ACC112 (cell line): Measurements from ENCODE around the gene CCHCR1.

Experiments used
- H2AFZ ChIP-seq: fragments of 200-600 bp; sonication (generic); one replicate; pipeline ENCODE4 v1.6.0; 2017; ENCODE audit warnings: antibody characterized with exemption, low read length; ENCODE audit not compliant: unreplicated experiment
- H3K27ac ChIP-seq: fragments of 200-600 bp; sonication (generic); 2 replicates; pipeline ENCODE4 v1.5.1; 2014; ENCODE audit warnings: low read depth, mild to moderate bottlenecking, antibody characterized with exemption, low read length, moderate library complexity
- H3K27me3 ChIP-seq: fragments of 200-600 bp; sonication (generic); 2 replicates; pipeline ENCODE4 v1.6.1; 2014; ENCODE audit warnings: mild to moderate bottlenecking, antibody characterized with exemption, low read length, moderate library complexity, mixed read lengths; ENCODE audit not compliant: insufficient read depth
- H3K36me3 ChIP-seq: fragments of 200-600 bp; sonication (generic); 2 replicates; pipeline ENCODE4 v1.6.1; 2016; ENCODE audit warnings: mild to moderate bottlenecking, antibody characterized with exemption, low read length, moderate library complexity, mixed read lengths; ENCODE audit not compliant: insufficient read depth
- H3K4me1 ChIP-seq: fragments of 200-600 bp; sonication (generic); one replicate; pipeline ENCODE4 v1.6.1; 2016; ENCODE audit warnings: low read length, mixed read lengths; ENCODE audit not compliant: insufficient read depth, unreplicated experiment, control insufficient read depth
- H3K4me3 ChIP-seq: fragments of 200-600 bp; sonication (generic); 2 replicates; pipeline ENCODE4 v1.5.1; 2014; ENCODE audit warnings: mild to moderate bottlenecking, low read depth, low read length
- H3K79me2 ChIP-seq: fragments of 200-600 bp; sonication (generic); one replicate; pipeline ENCODE4 v1.6.0; 2016; ENCODE audit warnings: low read length; ENCODE audit not compliant: control insufficient read depth, unreplicated experiment, insufficient read depth

CCHCR1 gene

GRCh38 chr6:31144970-31145340, 12.6 kb downstream of the CCHCR1 start:
- Histone ChIP-seq H3K27ac (no peak overlapping the region), H3K4me1 (peaks cover 8% of the 10 kb centered on the region), H2AFZ (no peak overlapping the region), H3K79me2 (no peaks in the 10 kb centered on the region), H3K36me3 (no peaks in the 10 kb centered on the region), H3K4me3 (no peak overlapping the region), H3K27me3 (no peaks in the 10 kb centered on the region)

- Histone ChIP-seq H3K4me3 (no peak overlapping the region), H3K27me3 (no peaks in the 10 kb centered on the region), H3K27ac (no peak overlapping the region), H2AFZ (no peak overlapping the region), H3K36me3 (no peaks in the 10 kb centered on the region), H3K79me2 (no peaks in the 10 kb centered on the region), H3K4me1 (peaks cover 11% of the 10 kb centered on the region)
These were observed 13.2 kb downstream of the CCHCR1 start for GRCh38 chr6:31144296-31144969.

GRCh38 chr6:31143148-31143547, 14.5 kb downstream of the CCHCR1 start:
- H3K27me3 ChIP-seq: no peaks in the 10 kb centered on the region
- no peaks in the 10 kb centered on the region for H3K79me2 ChIP-seq
- peaks cover 12% of the 10 kb centered on the region for H3K4me1 ChIP-seq
- no peak overlapping the region for H2AFZ ChIP-seq
- H3K36me3 ChIP-seq: no peaks in the 10 kb centered on the region
- H3K4me3 ChIP-seq: no peak overlapping the region
- peak overlapping the region; percentile 47 for H3K27ac ChIP-seq

- Histone ChIP-seq H2AFZ (no peak overlapping the region), H3K36me3 (no peaks in the 10 kb centered on the region), H3K27ac (no peak overlapping the region), H3K79me2 (no peaks in the 10 kb centered on the region), H3K27me3 (no peaks in the 10 kb centered on the region), H3K4me1 (peaks cover 12% of the 10 kb centered on the region), H3K4me3 (no peak overlapping the region)
These were observed 15.2 kb downstream of the CCHCR1 start for GRCh38 chr6:31142361-31142761.

- H3K27ac ChIP-seq: no peak overlapping the region
- no peaks in the 10 kb centered on the region for H3K79me2 ChIP-seq
- H2AFZ ChIP-seq: no peak overlapping the region
- no peaks in the 10 kb centered on the region for H3K27me3 ChIP-seq
- no peaks in the 10 kb centered on the region for H3K36me3 ChIP-seq
- peaks cover 12% of the 10 kb centered on the region for H3K4me1 ChIP-seq
- no peak overlapping the region for H3K4me3 ChIP-seq
These were observed 17.0 kb downstream of the CCHCR1 start for GRCh38 chr6:31140643-31141042.

GRCh38 chr6:31139599-31139998, 18.0 kb downstream of the CCHCR1 start:
- Histone ChIP-seq H3K4me3 (no peak overlapping the region), H3K27ac (no peak overlapping the region)

GRCh38 chr6:31138982-31139381, 18.6 kb downstream of the CCHCR1 start, which contains the start of gene PSORS1C2:
Gene PSORS1C2, minus strand, starts transcription at chr6:31139066. Its CDS starts 40 bp downstream, at chr6:31139026.
- Histone ChIP-seq H3K27ac (no peak within 1 kb of the TSS), H2AFZ (no peak within 1 kb of the TSS), H3K36me3 (no peaks in the 10 kb centered on the region), H3K4me1 (peaks cover 12% of the 10 kb centered on the region), H3K79me2 (no peaks in the 10 kb centered on the region), H3K27me3 (no peaks in the 10 kb centered on the region), H3K4me3 (peak within 1 kb of the TSS; percentile 49)

More at GRCh38 chr6:31139599-31139998, 18.0 kb downstream of the CCHCR1 start:
- H3K27me3 ChIP-seq: no peaks in the 10 kb centered on the region
- peaks cover 12% of the 10 kb centered on the region for H3K4me1 ChIP-seq
- no peaks in the 10 kb centered on the region for H3K36me3 ChIP-seq
- no peak overlapping the region for H2AFZ ChIP-seq
- no peaks in the 10 kb centered on the region for H3K79me2 ChIP-seq

- Histone ChIP-seq H2AFZ (no peak overlapping the region), H3K4me3 (no peak overlapping the region), H3K36me3 (no peaks in the 10 kb centered on the region), H3K4me1 (peaks cover 4% of the 10 kb centered on the region), H3K79me2 (no peaks in the 10 kb centered on the region), H3K27me3 (no peaks in the 10 kb centered on the region), H3K27ac (no peak overlapping the region)
These were observed 21.9 kb downstream of the CCHCR1 start for GRCh38 chr6:31135710-31136109.

- Histone ChIP-seq H3K79me2 (no peaks in the 10 kb centered on the region), H3K27ac (no peak overlapping the region), H3K4me1 (no peaks in the 10 kb centered on the region), H2AFZ (no peak overlapping the region), H3K27me3 (0 out of 2 replicates have a peak, but pooled peaks cover 7% of the 10 kb centered on the region), H3K4me3 (no peak overlapping the region), H3K36me3 (no peaks in the 10 kb centered on the region)
These were observed 24.8 kb downstream of the CCHCR1 start for GRCh38 chr6:31132806-31133205.

- Histone ChIP-seq H3K79me2 (no peaks in the 10 kb centered on the region), H3K27me3 (0 out of 2 replicates have a peak, but pooled peaks cover 7% of the 10 kb centered on the region), H3K36me3 (no peaks in the 10 kb centered on the region), H3K4me1 (peaks cover 1% of the 10 kb centered on the region), H3K27ac (no peak overlapping the region), H3K4me3 (no peak overlapping the region), H2AFZ (no peak overlapping the region)
These were observed 26.0 kb downstream of the CCHCR1 start for GRCh38 chr6:31131595-31131994.

GRCh38 chr6:31130751-31131150, 26.9 kb downstream of the CCHCR1 start:
- Histone ChIP-seq H3K79me2 (no peaks in the 10 kb centered on the region), H3K27me3 (0 out of 2 replicates have a peak, but pooled peaks cover 7% of the 10 kb centered on the region)

More at GRCh38 chr6:31130751-31131150, 26.9 kb downstream of the CCHCR1 start:
- H3K4me3 ChIP-seq: no peak overlapping the region
- no peak overlapping the region for H2AFZ ChIP-seq
- no peak overlapping the region for H3K27ac ChIP-seq
- no peaks in the 10 kb centered on the region for H3K36me3 ChIP-seq
- H3K4me1 ChIP-seq: peaks cover 8% of the 10 kb centered on the region
